ENCODE data around the gene ADRA1B.
A peak's percentile ranks its signal among the peaks of the same experiment; 100 is the strongest.

The ADRA1B gene

GRCh38 chr5:159901308-159901707 lies 15.0 kb upstream of the ADRA1B start:
- no peak overlapping the region for H3K4me3 ChIP-seq (ENCODE audit: low read depth, low read length)
- TF ChIP-seq CTCF (conservative IDR thresholded peaks at IDR 0.05; ENCODE audit: low read depth, low read length), result no peak
- no peak for DNase-seq (ENCODE audit: low read depth)

- H3K4me3 ChIP-seq (ENCODE audit: low read depth, low read length), result no peak overlapping the region
- no peak for DNase-seq (ENCODE audit: low read depth)
- TF ChIP-seq CTCF (conservative IDR thresholded peaks at IDR 0.05; ENCODE audit: low read depth, low read length), result no peak
Observed at GRCh38 chr5:159901772-159902171, 14.5 kb upstream of the ADRA1B start.

GRCh38 chr5:159902444-159903121 lies 13.7 kb upstream of the ADRA1B start:
- H3K4me3 ChIP-seq (ENCODE audit: low read depth, low read length), result no peak overlapping the region
- DNase-seq (ENCODE audit: low read depth), result peak; percentile 58
- TF ChIP-seq CTCF (conservative IDR thresholded peaks at IDR 0.05; ENCODE audit: low read depth, low read length), result no peak

- TF ChIP-seq CTCF (conservative IDR thresholded peaks at IDR 0.05; ENCODE audit: low read depth, low read length), result no peak
- DNase-seq (ENCODE audit: low read depth), result no peak
- H3K4me3 ChIP-seq (ENCODE audit: low read depth, low read length), result no peak overlapping the region
Observed at GRCh38 chr5:159903131-159903530, 13.2 kb upstream of the ADRA1B start.

- TF ChIP-seq CTCF (conservative IDR thresholded peaks at IDR 0.05; ENCODE audit: low read depth, low read length), result no peak
Observed at GRCh38 chr5:159904874-159905273, 11.4 kb upstream of the ADRA1B start.

GRCh38 chr5:159905496-159905895 lies 10.8 kb upstream of the ADRA1B start:
- TF ChIP-seq CTCF (conservative IDR thresholded peaks at IDR 0.05; ENCODE audit: low read depth, low read length), result no peak
- DNase-seq (ENCODE audit: low read depth), result peak; percentile 76
- H3K4me3 ChIP-seq (ENCODE audit: low read depth, low read length), result no peak overlapping the region

More at GRCh38 chr5:159904874-159905273, 11.4 kb upstream of the ADRA1B start:
- no peak overlapping the region for H3K4me3 ChIP-seq (ENCODE audit: low read depth, low read length)
- no peak for DNase-seq (ENCODE audit: low read depth)

GRCh38 chr5:159906463-159906862 lies 9.8 kb upstream of the ADRA1B start:
- TF ChIP-seq CTCF (conservative IDR thresholded peaks at IDR 0.05; ENCODE audit: low read depth, low read length), result no peak
- H3K4me3 ChIP-seq (ENCODE audit: low read depth, low read length), result no peak overlapping the region
- no peak for DNase-seq (ENCODE audit: low read depth)
